IPS-NIHi11 (cell line): ENCODE measurements around the gene USP47.

Source experiments
- DNase-seq: peaks from one replicate; pipeline ENCODE4 v3.0.0; 2012; ENCODE audit warnings: mixed read lengths, low spot score

Gene USP47

GRCh38 chr11:11982461-11982860, 140.7 kb downstream of the USP47 start:
- no peak for DNase-seq

GRCh38 chr11:11982975-11983374, 141.2 kb downstream of the USP47 start:
- DNase-seq = no peak

GRCh38 chr11:11983427-11983826, 141.7 kb downstream of the USP47 start:
- no peak for DNase-seq

- no peak for DNase-seq
Observed at GRCh38 chr11:11984563-11984962, 142.8 kb downstream of the USP47 start.

GRCh38 chr11:11985016-11985715, 143.4 kb downstream of the USP47 start:
- no peak for DNase-seq

- DNase-seq = no peak
Observed at GRCh38 chr11:11985954-11986949, 144.5 kb downstream of the USP47 start.

GRCh38 chr11:11987503-11988022, 145.8 kb downstream of the USP47 start:
- DNase-seq = no peak

GRCh38 chr11:11988099-11988651, 146.4 kb downstream of the USP47 start:
- DNase-seq = no peak

- DNase-seq = no peak
Observed at GRCh38 chr11:11988681-11989261, 147.0 kb downstream of the USP47 start.

GRCh38 chr11:11989774-11990744, 148.3 kb downstream of the USP47 start:
- no peak for DNase-seq

GRCh38 chr11:11992257-11993212, 150.8 kb downstream of the USP47 start:
- no peak for DNase-seq

- DNase-seq = no peak
Observed at GRCh38 chr11:11993839-11994238, 152.1 kb downstream of the USP47 start.

GRCh38 chr11:11995601-11996000, 153.8 kb downstream of the USP47 start:
- no peak for DNase-seq

GRCh38 chr11:11996321-11997048, 154.7 kb downstream of the USP47 start:
- no peak for DNase-seq

GRCh38 chr11:11997049-11997322, 155.2 kb downstream of the USP47 start:
- no peak for DNase-seq

- DNase-seq = no peak
Observed at GRCh38 chr11:11998091-11998781, 156.5 kb downstream of the USP47 start.

- DNase-seq = no peak
Observed at GRCh38 chr11:12001186-12001585, 159.4 kb downstream of the USP47 start.

GRCh38 chr11:12003336-12003735, 161.6 kb downstream of the USP47 start:
- no peak for DNase-seq

GRCh38 chr11:12003815-12004214, 162.0 kb downstream of the USP47 start:
- DNase-seq = no peak
